NCI-H510A (cell line): ENCODE measurements around the gene BAG5.
"Not testable (repeated sequence)": the region's sequence is repeated elsewhere in the genome, so short reads cannot be mapped to it uniquely, and the experiment has no call there.

Experiments
- DNase-seq: peaks from one replicate; lab custom pipeline; 2025; lab: John Stamatoyannopoulos, UW

The BAG5 gene

GRCh38 chr14:103562429-103563225 lies at the start of gene BAG5, which contains the start of gene COA8:
BAG5 (minus strand) TSS chr14:103562657; CDS start chr14:103561164, 1,493 bp downstream.
COA8 (plus strand) TSS chr14:103562960; CDS start chr14:103563002, 42 bp downstream.
- DNase-seq, result peak; percentile 85

DNA sequence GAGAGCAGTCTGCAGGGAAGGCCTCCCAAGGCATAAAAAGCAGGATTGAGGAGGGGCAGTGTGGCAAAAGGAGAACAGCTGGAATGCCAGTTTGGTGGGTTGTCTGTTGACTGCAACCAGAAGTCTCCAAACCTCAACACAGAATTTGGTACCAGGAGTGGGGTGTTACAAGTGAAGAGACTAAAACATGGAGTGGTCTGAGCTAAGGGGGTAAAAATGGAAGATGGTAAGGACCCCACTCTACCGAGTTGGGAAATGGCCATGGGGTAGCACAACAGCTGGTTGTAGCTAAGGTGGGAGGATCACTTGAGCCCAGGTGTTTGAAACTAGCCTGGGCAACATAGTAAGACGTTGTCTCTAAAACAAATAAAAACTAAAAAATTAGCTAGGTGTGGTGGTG lies 48.8 kb upstream of the BAG5 start:
- no peak for DNase-seq

DNA sequence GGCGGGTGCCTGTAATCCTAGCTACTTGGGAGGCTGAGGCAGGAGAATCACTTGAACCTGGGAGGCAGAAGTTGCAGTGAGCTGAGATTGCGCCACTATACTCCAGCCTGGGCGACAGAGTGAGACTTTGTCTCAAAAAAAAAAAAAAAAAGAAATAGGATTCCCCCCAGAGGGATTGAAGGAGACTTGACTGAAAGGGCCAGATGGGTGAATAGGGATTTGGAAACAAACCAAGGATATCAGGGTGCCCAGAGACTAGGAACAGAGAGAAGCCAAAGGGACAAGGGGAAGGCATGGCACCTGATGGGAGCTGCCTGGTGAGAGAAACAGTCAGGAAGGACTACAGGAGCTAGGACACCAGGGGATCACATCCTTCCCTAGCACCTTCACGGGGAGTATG lies 46.6 kb upstream of the BAG5 start:
- DNase-seq, result not testable (repeated sequence)

DNA sequence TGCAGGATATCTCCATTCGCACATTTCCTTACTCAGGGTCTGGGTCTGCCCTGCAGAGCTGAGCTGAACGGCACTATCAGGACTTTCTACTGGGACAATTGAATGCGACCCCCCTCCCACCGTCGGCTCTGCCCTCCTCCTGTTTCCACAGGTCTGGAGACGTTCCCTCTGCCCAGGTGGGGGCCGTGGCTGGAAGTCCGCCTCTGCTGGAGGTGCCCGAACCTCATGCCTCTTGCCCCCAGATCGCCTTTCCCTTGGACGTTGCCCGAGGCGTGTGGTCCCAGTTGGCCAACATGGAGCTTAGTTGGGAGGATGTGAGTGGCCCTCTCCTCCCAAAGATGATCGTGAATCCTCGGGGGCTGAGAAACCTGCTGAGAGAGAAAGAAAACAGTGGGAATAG lies 45.4 kb upstream of the BAG5 start:
- no peak for DNase-seq

DNA sequence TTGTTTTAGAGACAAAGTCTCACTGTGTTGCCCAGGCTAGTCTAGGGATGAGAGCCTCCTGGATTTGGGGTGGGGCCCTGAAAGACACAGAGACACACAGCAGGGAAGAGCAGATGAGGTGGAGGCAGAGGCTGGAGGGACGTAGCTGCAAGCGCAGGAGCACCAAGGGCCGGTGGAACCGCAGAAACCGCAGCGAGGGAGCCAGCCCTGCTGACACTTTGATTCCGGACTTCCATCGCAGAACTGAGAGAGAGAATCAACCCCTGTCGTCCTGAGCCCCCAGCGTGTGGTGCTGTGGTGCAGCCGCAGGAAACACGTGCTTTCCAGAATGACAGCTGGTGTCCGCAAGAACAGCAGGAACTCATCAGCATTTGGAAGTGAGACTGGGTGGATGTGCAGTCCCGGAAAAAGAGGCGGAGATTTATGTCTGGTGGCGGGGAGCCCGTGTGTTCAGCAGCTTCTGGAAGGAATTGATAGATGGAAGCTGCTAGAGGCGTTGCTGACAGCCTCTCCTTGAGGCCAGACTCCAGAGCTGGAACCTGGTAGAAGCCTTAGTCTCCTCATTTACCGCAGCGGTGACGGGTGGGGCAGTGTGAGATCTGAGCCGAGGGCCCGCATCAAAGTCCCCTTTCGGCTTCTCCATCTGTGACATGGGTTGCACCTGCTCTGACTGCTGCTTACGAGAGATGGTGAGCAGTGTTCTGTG lies 44.7 kb upstream of the BAG5 start:
- DNase-seq, result peak; percentile 51

- DNase-seq, result no peak
Measured at GRCh38 chr14:103604620-103605019, 42.2 kb upstream of the BAG5 start.

DNA sequence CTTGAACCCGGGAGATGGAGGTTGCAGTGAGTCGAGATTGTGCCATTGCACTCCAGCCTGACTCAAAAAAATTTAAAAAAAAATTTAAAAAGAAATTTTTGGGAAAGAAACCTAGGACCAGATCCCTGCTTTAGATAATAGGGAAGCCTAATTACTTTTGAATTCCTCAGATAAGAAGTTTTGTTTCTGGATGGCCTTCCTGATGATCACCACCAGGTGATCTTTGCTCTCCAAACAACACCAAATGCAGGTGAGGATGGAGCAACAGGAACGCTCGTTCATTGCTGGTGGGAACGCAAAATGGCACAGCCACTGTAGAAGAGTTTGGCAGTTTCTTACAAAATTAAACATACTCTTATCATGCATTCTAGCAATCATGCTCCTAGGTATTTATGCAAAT lies 38.0 kb upstream of the BAG5 start:
- no peak for DNase-seq

DNA sequence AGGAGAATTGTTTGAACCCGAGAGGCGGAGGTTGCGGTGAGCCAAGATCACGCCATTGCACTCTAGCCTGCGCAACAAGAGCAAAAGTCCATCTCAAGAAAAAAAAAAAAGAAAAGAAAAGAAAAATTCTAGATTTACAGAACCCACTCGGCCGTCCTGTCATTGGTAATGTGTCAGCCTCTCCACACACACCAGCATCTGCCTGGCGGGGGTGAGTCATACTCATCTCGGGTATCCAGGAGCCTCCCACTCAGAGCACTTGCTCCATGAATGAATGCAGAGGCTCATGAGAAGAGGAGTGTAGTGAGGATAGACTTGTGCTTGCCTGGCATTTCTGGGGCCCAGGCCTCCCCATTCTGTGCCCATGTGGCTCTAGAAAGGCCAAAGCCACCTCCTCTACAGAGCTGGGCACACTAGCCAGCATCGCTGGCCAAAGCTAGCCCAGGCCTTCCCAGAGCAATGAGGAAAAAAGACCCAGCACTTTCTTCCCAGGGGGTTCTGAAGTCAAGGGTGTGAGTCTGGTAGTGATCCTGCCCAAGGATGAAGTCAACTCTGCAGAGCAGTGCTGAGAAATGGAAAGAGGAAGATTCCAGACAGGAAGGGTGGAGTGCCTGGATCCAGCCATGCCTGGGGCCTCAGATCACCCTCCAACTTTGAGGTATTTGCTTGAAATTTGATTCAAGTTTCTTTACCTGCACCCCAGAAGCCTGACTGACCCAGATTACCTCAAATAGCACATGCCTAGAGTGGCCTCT lies 35.3 kb upstream of the BAG5 start:
- DNase-seq, result peak; percentile 9

- peak; percentile 20 for DNase-seq
Measured at GRCh38 chr14:103594265-103594664, 31.8 kb upstream of the BAG5 start.

- DNase-seq, result no peak
Measured at GRCh38 chr14:103593577-103593976, 31.1 kb upstream of the BAG5 start.

DNA sequence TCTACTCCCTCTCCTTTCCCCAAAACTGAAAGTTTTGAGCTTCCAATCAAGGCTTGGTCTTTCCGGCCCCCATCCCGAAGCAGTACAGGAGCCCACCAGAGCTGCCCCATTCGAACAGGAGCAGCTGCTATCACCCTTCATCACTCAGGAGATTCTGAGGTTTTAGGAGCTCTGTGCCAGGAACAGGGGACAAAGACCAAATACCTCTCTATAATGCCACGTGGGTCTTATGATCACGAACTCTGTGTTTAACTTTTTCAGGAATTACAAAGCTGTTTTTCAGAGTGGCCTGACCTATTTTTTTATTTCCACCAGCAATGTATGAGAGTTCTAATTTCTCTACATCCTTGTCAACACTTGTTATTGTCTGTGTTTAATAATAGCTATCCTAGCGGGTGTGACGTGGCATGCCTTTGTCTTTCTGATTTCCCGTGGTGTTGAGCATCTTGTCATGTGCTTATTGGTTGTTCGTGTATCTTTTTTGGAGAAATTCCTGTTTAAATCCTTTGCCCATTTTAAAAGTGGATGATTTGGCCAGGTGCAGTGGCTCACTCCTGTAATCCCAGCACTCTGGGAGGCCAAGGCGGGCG lies 22.0 kb upstream of the BAG5 start:
- no peak for DNase-seq

DNA sequence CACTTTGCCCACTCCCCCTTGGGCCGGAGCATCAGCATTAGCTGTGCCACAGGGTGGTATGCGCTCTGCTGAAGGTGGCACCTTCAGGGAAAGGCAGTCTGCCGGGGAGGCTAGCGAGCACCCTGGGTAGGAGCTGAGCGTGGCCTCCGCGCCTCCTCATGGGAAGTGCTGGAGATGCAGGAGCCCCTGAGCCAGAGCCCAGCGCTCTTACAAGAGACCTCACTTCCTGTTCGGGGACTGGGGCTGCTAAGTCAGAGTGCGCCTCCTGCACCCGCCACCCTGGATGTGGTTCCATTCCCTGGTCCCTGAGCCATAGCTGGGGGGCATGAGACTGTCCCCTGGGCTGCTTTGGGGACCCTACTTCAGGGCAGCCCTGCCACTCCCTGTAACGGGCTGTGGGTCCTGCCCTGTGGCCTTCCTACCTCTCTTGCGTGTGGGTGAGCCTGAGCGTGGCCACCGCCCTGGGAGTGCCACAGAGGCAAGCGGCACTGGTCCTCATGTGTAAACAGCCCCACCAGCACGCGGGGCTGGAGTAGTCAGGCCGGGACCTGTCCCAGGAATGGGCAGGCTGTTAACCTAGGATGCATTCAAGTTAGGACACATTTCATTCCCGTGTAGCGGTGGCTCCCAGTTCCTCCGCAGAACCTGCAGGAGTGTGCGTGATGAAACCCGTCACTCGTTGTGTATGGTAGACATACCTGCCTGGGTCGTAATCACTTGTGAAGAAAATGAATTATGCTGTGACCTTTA lies 19.7 kb upstream of the BAG5 start:
- DNase-seq, result no peak

- no peak for DNase-seq
Measured at GRCh38 chr14:103581206-103581605, 18.7 kb upstream of the BAG5 start.

DNA sequence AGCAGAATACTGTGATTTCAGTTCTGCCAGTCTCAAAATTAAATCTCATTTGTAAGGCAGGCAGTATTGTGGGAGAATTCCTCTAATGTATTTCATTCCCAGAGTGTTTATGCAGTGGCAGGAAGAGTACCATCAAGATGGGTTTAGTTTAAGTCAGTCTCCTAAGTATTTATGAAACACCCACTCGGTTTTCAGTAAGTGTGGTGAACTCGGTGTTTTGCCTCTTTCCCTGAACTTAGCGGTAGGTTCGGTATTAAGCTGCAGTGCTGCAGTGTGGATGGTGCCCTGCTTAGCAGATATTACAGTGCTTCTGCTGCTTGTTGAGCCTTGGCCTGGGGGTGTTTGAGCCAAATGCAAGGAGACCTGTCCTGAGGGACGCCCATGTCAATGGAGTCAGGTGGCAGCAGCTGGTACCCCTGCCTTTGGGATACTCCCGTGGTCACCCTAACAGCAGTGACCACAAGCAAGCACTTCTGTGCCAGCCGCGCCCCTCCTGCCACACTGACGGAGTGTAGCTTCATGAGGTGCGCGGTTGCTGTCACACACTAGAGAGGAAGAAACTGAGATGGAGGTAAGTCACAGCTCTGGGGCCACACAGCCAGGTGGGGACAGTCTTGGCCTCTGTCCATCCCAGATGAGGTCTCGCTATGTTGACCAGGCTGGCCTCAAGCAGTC lies 16.1 kb upstream of the BAG5 start:
- DNase-seq, result no peak

- peak; percentile 69 for DNase-seq
Measured at GRCh38 chr14:103576371-103577024, 14.0 kb upstream of the BAG5 start.

GRCh38 chr14:103574707-103575285 lies 12.3 kb upstream of the BAG5 start:
- no peak for DNase-seq

DNA sequence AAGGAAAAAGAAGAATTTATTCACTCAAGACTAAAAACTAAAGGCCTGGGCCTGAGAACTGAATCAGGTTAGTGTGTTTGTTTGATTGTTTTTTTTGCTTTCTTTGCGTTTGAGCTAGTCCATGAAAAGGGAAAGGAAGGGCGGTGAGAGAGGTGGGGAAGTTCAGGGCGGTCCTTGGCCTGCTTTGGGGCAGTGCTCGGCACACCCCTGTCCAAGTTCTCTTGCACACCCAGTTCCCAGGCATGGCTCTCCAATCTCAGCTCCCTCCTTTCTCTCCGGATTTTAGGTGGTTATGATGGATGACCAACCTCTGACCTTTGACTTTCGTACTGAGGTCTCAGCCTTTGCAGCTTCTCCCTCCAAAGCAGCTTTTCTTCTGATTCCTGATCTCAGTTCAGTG lies 11.6 kb upstream of the BAG5 start:
- no peak for DNase-seq

DNA sequence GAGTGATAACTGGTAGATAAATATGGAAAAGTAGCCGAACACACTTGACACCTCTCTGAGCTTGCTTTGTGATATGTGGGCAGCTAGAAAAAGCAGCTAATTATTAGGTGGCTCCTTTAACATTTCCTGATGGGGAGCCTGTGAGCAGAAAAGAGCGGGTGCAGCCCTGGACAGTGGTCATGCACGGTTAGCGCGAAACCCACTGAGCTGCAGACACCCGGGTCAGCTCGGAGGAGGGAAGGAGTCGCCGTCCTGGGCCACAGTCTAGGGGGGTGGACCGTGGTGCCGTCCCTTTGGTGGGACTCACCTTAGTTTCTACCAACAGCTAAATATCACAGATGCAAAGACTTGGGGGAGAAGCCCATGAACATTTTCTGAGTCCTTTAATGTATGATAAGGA lies 7.0 kb upstream of the BAG5 start:
- DNase-seq, result no peak

GRCh38 chr14:103568952-103569351 lies 6.5 kb upstream of the BAG5 start:
- no peak for DNase-seq
